HS-27A (cell line): ENCODE measurements around the gene ARHGAP24.
"Not testable (repeated sequence)": the region's sequence is repeated elsewhere in the genome, so short reads cannot be mapped to it uniquely, and the experiment has no call there.

ENCODE experiments used
- DNase-seq: peaks from one replicate; pipeline ENCODE4 v3.0.0-alpha.2; 2012; ENCODE audit warnings: low read depth, missing footprints

Gene ARHGAP24

GRCh38 chr4:85862896-85863295 lies 387.9 kb downstream of the ARHGAP24 start:
- no peak for DNase-seq

- no peak for DNase-seq
Measured at GRCh38 chr4:85864259-85865205, 389.6 kb downstream of the ARHGAP24 start.

GRCh38 chr4:85865256-85865655 lies 390.3 kb downstream of the ARHGAP24 start:
- no peak for DNase-seq

- DNase-seq, result no peak
Measured at GRCh38 chr4:85866508-85866907, 391.6 kb downstream of the ARHGAP24 start.

GRCh38 chr4:85867271-85867670 lies 392.3 kb downstream of the ARHGAP24 start:
- DNase-seq, result no peak

- DNase-seq, result no peak
Measured at GRCh38 chr4:85869181-85869580, 394.2 kb downstream of the ARHGAP24 start.

GRCh38 chr4:85870298-85871083 lies 395.5 kb downstream of the ARHGAP24 start:
- DNase-seq, result no peak

- no peak for DNase-seq
Measured at GRCh38 chr4:85873566-85873965, 398.6 kb downstream of the ARHGAP24 start.

- no peak for DNase-seq
Measured at GRCh38 chr4:85879518-85879917, 404.6 kb downstream of the ARHGAP24 start.

GRCh38 chr4:85883180-85883579 lies 408.2 kb downstream of the ARHGAP24 start:
- no peak for DNase-seq

- DNase-seq, result no peak
Measured at GRCh38 chr4:85884251-85884650, 409.3 kb downstream of the ARHGAP24 start.

GRCh38 chr4:85886665-85887064 lies 411.7 kb downstream of the ARHGAP24 start:
- no peak for DNase-seq

GRCh38 chr4:85889314-85889713 lies 414.4 kb downstream of the ARHGAP24 start:
- DNase-seq, result no peak

- no peak for DNase-seq
Measured at GRCh38 chr4:85895755-85896154, 420.8 kb downstream of the ARHGAP24 start.

- DNase-seq, result no peak
Measured at GRCh38 chr4:85898231-85898630, 423.3 kb downstream of the ARHGAP24 start.

- DNase-seq, result no peak
Measured at GRCh38 chr4:85901500-85901899, 426.6 kb downstream of the ARHGAP24 start.

- not testable (repeated sequence) for DNase-seq
Measured at GRCh38 chr4:85902647-85903046, 427.7 kb downstream of the ARHGAP24 start.

- DNase-seq, result no peak
Measured at GRCh38 chr4:85905761-85906160, 430.8 kb downstream of the ARHGAP24 start.

- DNase-seq, result no peak
Measured at GRCh38 chr4:85907001-85907400, 432.1 kb downstream of the ARHGAP24 start.

GRCh38 chr4:85909851-85910250 lies 434.9 kb downstream of the ARHGAP24 start:
- DNase-seq, result no peak

- no peak for DNase-seq
Measured at GRCh38 chr4:85910985-85911384, 436.0 kb downstream of the ARHGAP24 start.

GRCh38 chr4:85913931-85914694 lies 439.2 kb downstream of the ARHGAP24 start:
- no peak for DNase-seq
